ENCODE results near the gene CPEB4. TPM values are rescaled to one million over a fixed set of nuclear protein-coding genes. Genes with fewer than 3 reads are reported as not detected.

CPEB4 gene
- total and polyA plus RNA-seq, 2 of the 8 experiments (the other 6 are each of a cell fraction or from before 2014, with no cell fraction given), result 8.4 to 13.4 TPM

DNA sequence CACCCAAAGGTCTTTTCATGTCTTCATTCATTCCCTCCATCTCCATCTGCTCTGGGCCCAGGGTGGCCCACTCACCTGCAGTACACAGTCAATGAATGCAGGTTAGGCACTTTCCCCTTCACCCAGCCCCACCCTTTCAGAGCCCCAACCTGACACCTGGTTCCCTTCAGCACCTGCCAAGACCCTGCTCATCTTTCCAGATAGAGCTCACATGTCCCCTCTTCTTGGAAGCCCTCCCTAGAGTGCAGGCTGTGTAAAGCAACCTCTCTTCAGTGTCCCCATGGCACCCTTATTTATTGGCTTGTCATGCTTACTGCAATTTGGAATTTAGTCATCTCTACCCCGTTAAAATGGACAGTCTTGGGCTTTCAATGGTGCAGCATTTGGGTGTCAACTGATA, 13.0 kb upstream of the CPEB4 start:
- no peak overlapping the region for H4K91ac ChIP-seq (replicated peaks; ENCODE audit: insufficient read length, low read length)
- no peak overlapping the region for H3K4ac ChIP-seq (replicated peaks; ENCODE audit: insufficient read length, low read depth, low read length)
- H3K56ac ChIP-seq (replicated peaks; ENCODE audit: insufficient read length, low read depth, low read length), result no peak overlapping the region
- H2AK5ac ChIP-seq (ENCODE audit: low read depth, low read length), result no peak overlapping the region
- no peaks in the 10 kb centered on the region for H3K23me2 ChIP-seq (ENCODE audit: low read depth, low read length)
- no peaks in the 10 kb centered on the region for H3K79me1 ChIP-seq (ENCODE audit: low read depth, low read length)
- no peaks in the 10 kb centered on the region for H3K36me3 ChIP-seq (ENCODE audit: control insufficient read depth in 2 of 4, insufficient read depth in 4 of 4, low read length in 3 of 4)
- no peaks in the 10 kb centered on the region for H3K4me1 ChIP-seq (replicated peaks in 1 of 4; ENCODE audit: control insufficient read depth in 3 of 4, insufficient read depth in 4 of 4, low read length in 3 of 4)
- no peaks in the 10 kb centered on the region for H4K20me1 ChIP-seq (replicated peaks in 1 of 2; ENCODE audit: control insufficient read depth in 1 of 2, insufficient read depth in 2 of 2, low read length in 2 of 2)
- no peak overlapping the region for H2AFZ ChIP-seq (ENCODE audit: low read length)
- H2BK5ac ChIP-seq (ENCODE audit: low read depth, low read length), result no peak overlapping the region
- H2BK120ac ChIP-seq (replicated peaks; ENCODE audit: low read depth, low read length), result no peak overlapping the region
- no peak for FAIRE-seq
- no peaks in the 10 kb centered on the region for H3K79me2 ChIP-seq (ENCODE audit: control insufficient read depth in 1 of 2, insufficient read depth in 2 of 2, low read length in 2 of 2)
- no peak overlapping the region for H2BK12ac ChIP-seq (ENCODE audit: low read depth, low read length)
- no peaks in the 10 kb centered on the region for H3K27me3 ChIP-seq (replicated peaks in 1 of 4; ENCODE audit: control insufficient read depth in 3 of 4, extremely low read depth in 1 of 4, insufficient read depth in 3 of 4, low read length in 3 of 4)
- H3K9ac ChIP-seq (replicated peaks in 1 of 4; ENCODE audit: extremely low read depth in 1 of 4, low read depth in 3 of 4, low read length in 3 of 4), result no peak overlapping the region
- ChIA-PET CTCF (ENCODE audit: partially characterized antibody) (interaction anchor here (1.0 to 2.0 kb wide), 2 partner anchors 11 to 33 kb away, joined by 3 to 4 read pairs; no protein-coding TSS in a partner anchor), POLR2A (ENCODE audit: partially characterized antibody) (interaction anchor here (2.2 kb wide), 1 partner anchor 13 kb away, joined by 6 read pairs; the partner anchor contains the start of gene CPEB4)
- no peak overlapping the region for H2BK15ac ChIP-seq (ENCODE audit: low read length)
- no peak overlapping the region for H3K27ac ChIP-seq (ENCODE audit: low read depth, low read length)
- H3K23ac ChIP-seq (ENCODE audit: insufficient read length), result no peak overlapping the region
- H2BK20ac ChIP-seq (ENCODE audit: low read length), result no peak overlapping the region
- H3K4me2 ChIP-seq (ENCODE audit: insufficient read depth in 1 of 2, low read depth in 2 of 2, low read length in 2 of 2), result no peak overlapping the region
- no peaks in the 10 kb centered on the region for H3K9me3 ChIP-seq (ENCODE audit: insufficient read depth in 2 of 2, low read depth in 1 of 2, low read length in 1 of 2)
- 80% methylated on average over 1 of the region's 1 CpG; no CpG with 5 or more reads in 1 of the 2 experiments for WGBS, 2 experiments (ENCODE audit: extremely low coverage in 1 of 2, insufficient coverage in 1 of 2, insufficient read length in 1 of 2, insufficient replicate concordance in 2 of 2, low coverage in 1 of 2, low lambda C conversion rate in 2 of 2, missing lambda C conversion rate in 1 of 2)
- no peak overlapping the region for H4K8ac ChIP-seq (ENCODE audit: extremely low read depth, insufficient read depth, low read length)
- H3K18ac ChIP-seq (ENCODE audit: extremely low read depth, low read length), result no peak overlapping the region
- no peak overlapping the region for H3K14ac ChIP-seq (ENCODE audit: insufficient read length)
- H3K4me3 ChIP-seq (ENCODE audit: extremely low read depth in 1 of 4, insufficient read depth in 2 of 4, low read depth in 3 of 4, low read length in 4 of 4), result no peak overlapping the region
- no peak overlapping the region for H4K5ac ChIP-seq (ENCODE audit: insufficient read length, low read depth, low read length)
- DNase-seq (ENCODE audit: low read depth in 1 of 2, low spot score in 2 of 2), result no peak
- TF ChIP-seq RXRA (IDR thresholded peaks at IDR 0.05; ENCODE audit: insufficient read depth, low read depth, low read length), result no peak
- TF ChIP-seq, protein P1, sequence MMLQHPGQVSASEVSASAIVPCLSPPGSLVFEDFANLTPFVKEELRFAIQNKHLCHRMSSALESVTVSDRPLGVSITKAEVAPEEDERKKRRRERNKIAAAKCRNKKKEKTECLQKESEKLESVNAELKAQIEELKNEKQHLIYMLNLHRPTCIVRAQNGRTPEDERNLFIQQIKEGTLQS (IDR thresholded peaks at IDR 0.05; ENCODE audit: insufficient read depth, low read depth, low read length), result no peak
- TF ChIP-seq KDM4A (IDR thresholded peaks at IDR 0.05; ENCODE audit: low read depth, low read length, severe bottlenecking), result no peak
- TF ChIP-seq GABPA (IDR thresholded peaks at IDR 0.05; ENCODE audit: borderline replicate concordance, insufficient read depth, low read length), result no peak
- TF ChIP-seq SP4 (IDR thresholded peaks at IDR 0.05; ENCODE audit: low read length), result no peak
- TF ChIP-seq CHD2 (IDR thresholded peaks at IDR 0.05; ENCODE audit: low read length), result no peak
- no peak for TF ChIP-seq SUZ12 (IDR thresholded peaks at IDR 0.05; ENCODE audit: low read length)
- TF ChIP-seq TCF12 (IDR thresholded peaks at IDR 0.05; ENCODE audit: low read depth, low read length), result no peak
- no peak for TF ChIP-seq SIRT6 (IDR thresholded peaks at IDR 0.05; ENCODE audit: low read length)

Measured in H1 (cell line).